ENCODE data around the gene KCNF1.

DNA sequence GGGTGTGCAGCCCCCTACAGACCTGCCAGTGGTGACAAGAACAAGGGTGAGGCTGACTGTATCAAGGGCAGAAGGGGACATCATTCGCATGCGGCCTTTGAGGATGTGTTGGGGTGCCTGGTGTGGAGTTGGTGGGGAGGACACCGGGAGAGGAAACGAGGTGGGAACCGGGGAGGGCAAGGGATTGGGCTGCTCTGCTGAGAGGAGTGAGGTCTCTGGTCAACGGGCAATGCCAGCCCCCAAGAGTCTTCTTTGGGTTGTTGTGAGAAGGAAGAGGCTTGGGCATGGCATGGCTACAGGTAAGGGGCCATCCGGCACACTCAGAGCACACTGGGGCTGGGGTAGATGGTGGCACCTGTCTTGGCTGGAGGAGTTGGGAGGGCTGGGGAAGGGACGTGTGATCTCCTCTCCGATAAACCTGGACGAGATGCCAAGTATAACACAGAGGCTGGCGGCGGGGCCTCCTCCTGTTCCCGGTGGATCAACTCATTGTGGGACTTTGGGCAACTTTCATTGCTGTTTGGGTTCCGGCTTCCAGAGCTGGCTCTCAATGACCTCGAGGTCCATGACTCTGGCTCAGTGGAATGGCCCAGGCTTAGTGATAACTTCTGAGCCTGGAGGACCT is 37.0 kb downstream of the KCNF1 start:
- no peak for TF ChIP-seq EZH2 (IDR thresholded peaks at IDR 0.05; ENCODE audit: insufficient read depth, poor library complexity, severe bottlenecking)
- TF ChIP-seq EZH2phosphoT487 (IDR thresholded peaks at IDR 0.05; ENCODE audit: insufficient read depth, low read depth) = no peak

Data from GM23248 (cell line).